ENCODE measurements around the gene C6orf132.
A peak's percentile ranks its signal among the peaks of the same experiment; 100 is the strongest.

Gene C6orf132

GRCh38 chr6:42131531-42131930 lies 10.9 kb downstream of the C6orf132 start:
- DNase-seq, result no peak

GRCh38 chr6:42129360-42129676 lies 13.1 kb downstream of the C6orf132 start:
- DNase-seq, result no peak

GRCh38 chr6:42128460-42129359 lies 13.7 kb downstream of the C6orf132 start:
- DNase-seq, result no peak

- no peak for DNase-seq
Measured at GRCh38 chr6:42125663-42126062, 16.8 kb downstream of the C6orf132 start.

DNA sequence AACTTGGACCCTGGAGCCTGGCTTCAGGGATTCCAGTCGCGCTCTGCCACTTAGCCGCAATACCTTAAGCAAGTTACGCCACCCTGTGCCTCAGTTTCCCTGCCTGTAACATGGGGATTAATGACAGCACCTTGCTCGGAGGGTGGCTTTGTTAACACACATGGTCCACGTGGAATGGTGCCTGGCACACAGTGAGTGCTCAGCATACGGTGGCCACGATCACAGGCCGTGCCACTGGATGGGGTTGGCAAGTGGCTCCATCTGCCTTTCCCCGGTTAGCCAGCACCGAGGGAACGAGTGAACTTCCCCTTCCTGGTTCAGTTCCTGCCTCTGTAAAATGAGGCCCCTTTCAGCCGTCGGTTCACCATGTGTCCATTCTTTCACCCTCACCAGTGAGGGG lies 17.2 kb downstream of the C6orf132 start:
- DNase-seq, result no peak

DNA sequence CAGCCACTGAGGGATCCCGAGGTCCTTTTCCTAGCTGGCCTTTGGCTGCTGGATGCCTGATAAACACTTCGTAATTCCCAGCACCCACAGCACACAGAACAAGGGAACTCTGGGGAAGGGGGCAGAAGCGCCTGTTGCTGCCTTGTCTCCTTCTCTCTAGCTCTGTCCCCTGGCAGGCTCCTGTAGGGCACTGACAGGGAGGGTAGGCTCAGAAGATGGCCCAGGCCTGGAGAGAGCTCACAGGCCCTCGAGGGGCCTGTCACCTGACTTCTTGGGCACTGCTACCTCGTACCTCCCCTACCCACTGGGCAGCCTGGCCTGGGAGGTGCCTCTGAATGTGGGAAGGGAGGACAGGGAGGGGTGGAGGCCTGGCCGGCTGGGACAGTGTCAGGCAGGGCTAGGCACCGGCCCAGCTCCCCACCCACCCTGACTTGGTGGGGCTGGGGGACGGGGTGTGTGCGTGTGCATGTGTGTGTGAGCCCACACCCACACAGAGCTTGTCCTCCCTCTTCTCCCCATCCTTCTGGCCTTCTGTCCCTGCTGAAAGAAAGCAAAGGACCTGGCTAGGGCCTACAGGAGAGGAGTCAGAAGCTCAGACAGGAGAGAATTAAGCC lies 18.1 kb downstream of the C6orf132 start:
- DNase-seq, result no peak

- no peak for DNase-seq
Measured at GRCh38 chr6:42123379-42124103, 18.9 kb downstream of the C6orf132 start.

GRCh38 chr6:42120895-42121865 lies 21.2 kb downstream of the C6orf132 start:
- no peak for DNase-seq

DNA sequence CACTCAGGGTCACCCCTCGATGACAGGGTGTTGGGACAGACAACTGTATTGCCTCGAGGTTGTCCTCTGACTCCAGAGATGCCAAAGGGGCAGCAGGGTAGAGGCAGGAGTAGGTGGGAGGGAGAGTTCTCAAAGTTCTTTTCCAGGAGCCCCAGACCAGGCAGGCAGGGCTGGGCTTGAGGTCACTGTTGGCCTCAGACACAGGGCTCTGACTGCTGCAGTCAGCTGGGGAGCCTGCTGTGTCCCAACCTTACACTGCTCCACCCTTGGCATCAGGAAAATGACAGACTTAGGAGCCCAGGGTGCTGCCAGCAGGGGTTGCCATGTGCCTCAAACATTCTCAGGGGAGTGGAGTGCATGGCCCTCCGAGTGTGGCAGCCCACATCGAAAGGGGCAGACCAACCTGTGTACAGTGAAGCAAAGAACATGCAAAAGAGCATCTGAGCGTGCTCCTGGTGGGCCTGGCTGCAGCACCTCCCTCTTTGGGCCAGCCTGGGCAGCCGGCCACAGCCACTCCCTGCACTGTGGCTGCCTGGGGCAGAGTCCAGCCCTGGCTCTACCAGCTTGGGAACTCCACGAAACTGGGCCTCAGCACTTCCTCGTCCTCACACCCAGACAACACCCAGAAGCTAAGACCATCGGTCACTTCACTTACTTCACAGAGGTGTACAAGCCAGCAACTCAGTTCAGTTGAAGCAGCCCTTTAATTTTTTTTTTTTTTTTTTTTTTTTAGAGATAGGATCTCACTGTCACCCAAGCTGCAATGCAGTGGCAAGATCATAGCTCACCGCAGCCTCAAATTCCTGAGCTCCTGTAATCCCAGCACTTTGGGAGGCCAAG lies 24.0 kb downstream of the C6orf132 start:
- no peak for DNase-seq

DNA sequence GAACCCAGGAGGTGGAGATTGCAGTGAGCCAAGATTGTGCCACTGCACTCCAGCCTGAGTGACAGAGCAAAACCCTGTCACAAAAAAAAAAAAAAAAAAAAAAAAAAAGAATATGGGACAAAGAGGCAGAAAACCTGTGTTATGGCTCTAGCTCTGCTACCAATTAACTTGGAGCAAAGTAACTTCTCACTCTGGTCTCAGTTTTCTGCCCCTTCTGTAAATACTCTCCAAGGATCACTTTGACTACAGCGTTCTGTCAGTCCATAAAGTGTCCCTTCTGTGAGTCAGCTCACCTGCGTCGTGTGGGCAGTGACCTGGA lies 24.6 kb downstream of the C6orf132 start:
- DNase-seq, result no peak

DNA sequence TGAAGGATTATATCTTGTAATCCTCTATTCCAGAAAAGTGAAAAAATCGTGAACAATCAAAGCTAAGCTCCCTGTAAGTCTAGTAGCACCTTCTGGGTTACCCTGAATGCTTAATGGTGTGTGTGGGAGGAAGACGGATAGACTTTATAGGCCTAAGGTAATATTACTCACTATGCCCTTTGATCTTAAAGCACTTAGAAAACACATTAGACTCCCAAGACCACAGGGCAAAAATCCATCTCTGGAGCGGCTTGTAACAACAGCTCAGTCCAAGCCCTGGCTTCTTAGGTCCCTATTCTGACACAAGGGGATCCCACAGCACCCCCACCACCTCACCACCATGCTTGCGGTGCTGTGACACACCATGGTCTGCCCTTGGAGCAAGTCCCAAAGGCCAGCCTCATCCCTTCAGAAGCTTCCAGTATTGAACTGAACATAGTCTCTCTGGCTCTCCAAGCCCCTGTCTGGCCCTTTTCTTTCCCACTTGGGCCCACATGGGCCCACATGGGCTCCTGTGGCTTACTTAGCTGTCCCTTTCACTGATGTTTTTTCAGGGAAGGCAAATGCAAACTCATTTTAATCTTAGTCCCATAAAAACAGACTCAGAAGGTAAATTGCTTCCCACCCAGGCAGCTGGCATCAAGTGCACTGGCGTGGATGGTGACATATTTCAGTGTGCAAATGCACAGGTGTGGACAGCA lies 28.3 kb downstream of the C6orf132 start:
- DNase-seq, result no peak

- no peak for DNase-seq
Measured at GRCh38 chr6:42112351-42112750, 30.1 kb downstream of the C6orf132 start.

DNA sequence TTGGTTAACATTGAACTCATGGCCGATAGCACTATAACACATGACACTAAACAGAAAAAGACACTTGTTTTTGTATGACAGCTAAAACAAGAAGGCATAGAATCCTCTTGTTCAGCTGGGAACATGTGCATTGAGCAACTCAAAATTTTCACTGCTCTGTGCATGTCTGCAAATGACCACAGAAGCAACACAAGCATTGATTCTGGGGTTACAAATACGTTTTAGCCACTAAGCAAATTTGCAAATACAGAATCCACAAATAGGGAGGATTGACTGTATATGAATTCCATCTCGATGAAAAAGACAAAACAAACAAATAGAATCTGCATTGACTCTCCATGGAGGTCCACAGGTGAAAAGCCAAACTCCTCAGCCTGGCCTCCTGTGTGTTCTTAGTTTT lies 31.7 kb downstream of the C6orf132 start:
- no peak for DNase-seq

- no peak for DNase-seq
Measured at GRCh38 chr6:42108071-42108470, 34.3 kb downstream of the C6orf132 start.

- no peak for DNase-seq
Measured at GRCh38 chr6:42106112-42107023, 36.1 kb downstream of the C6orf132 start.

- DNase-seq, result no peak
Measured at GRCh38 chr6:42105709-42106108, 36.7 kb downstream of the C6orf132 start.

DNA sequence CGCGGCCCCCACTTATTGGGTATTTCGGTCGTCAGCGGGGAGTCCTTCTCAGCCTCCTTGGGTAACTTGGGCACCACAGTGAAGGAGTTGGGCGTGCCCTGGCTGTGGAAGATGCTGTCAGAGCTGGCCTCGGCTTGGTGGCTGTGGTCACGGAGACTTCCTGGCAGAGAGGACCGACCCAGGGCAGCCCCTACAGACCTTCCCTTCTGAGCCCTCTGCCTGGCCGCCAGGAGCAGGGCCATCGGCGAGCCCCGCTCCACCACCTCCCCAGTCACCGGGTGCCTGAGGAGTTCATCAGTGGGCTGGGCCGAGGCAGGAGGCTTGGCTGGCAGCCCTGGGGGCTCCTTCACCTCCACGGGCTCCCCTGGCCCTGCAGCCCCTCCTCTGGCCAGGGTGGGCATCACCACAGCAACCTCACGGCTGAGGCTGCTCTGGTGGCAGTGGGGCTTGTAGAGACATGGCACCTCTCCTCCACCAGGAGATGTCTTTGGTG lies 37.2 kb downstream of the C6orf132 start:
- no peak for DNase-seq

DNA sequence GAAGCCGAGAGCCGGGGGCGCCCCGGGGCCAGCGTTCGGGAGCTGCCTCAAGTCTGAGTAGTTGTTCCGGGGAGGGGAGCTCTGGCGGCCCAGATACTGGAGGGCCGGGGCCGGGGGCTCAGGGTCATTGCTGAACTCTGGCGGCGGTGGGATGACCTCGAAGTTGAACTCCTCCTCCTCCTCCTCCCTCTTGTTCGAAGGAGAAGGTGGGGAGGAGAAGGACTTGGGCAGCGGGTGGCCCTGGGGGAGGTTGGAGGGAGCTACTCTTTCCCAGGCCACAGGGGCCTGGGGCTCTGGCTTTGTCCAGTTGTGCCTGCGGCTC lies 37.7 kb downstream of the C6orf132 start:
- no peak for DNase-seq

DNA sequence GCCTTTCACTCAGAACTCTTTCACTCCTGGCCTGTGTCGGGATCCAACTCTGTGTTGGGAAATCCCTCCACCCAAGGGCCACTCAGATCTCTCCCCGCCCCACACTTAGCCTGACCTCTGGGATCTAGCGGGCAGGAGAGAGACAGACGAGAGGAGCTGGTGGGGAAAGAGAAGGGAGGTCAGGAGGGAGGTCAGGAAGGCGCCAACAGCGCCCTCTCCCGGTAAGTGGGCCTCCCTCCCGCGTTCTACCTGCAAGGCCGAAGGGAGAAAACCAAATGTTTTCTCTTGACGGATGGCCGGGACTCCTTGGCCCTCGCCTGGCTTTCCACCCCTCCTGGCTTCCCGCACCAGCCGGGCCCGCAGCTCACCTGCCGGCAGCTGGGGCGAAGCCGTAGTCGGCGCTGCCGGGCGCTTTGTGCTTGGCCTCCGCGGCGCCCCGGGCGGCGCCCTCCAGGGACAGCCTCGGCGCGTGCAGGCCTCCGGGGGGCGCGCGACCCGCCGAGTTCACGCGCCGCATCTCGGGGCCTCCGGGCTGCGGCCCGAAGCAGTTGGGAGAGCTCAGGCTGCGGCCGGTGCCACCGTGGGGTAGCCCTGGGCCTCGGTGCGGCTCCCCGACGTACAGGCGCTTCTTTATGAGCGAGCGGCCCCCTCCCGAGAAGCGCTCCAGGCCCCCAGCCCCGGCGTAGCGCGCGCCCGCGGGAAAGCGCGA lies 38.2 kb downstream of the C6orf132 start:
- DNase-seq, result peak; percentile 48

DNA sequence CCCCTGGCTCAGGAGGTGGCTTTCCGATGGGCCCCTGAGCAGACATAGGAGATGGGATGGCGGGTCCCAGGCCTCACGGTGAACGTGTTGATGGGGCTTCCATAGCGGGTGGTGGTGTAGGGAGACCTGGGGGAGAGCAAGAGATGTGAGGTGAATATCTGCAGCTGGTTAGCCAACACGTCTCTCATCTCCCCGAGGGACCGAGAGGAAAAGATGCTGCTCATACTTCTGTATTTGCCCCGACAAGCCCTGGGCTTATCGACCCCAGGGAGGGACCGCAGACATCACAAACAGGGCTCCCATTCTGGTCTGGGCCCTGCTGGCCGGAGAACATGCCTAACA lies 38.7 kb downstream of the C6orf132 start:
- no peak for DNase-seq
